SK-N-SH treated with all-trans-retinoic acid at 6 μM for 48 hours (cell line): ENCODE data around the gene CD163L1.

Experiments used
- ARNTL ChIP-seq: fragments of 450-650 bp; formaldehyde crosslinking; IDR thresholded peaks from 2 replicates; pipeline ENCODE4 v1.5.0; 2020; ENCODE audit warnings: low read depth, mild to moderate bottlenecking, moderate library complexity, borderline replicate concordance
- PATZ1 ChIP-seq: fragments of 250-450 bp; sonication (Bioruptor Pico); IDR thresholded peaks from 2 replicates; pipeline ENCODE4 v1.8.0; 2020; ENCODE audit warnings: mild to moderate bottlenecking, moderate library complexity, borderline replicate concordance
- RARB ChIP-seq: fragments of 250-450 bp; sonication (Bioruptor Pico); IDR thresholded peaks from 2 replicates; pipeline ENCODE4 v1.8.0; 2021; ENCODE audit warnings: mild to moderate bottlenecking, moderate library complexity
- ZC3H10 ChIP-seq: fragments of 250-450 bp; sonication (Bioruptor Pico); IDR thresholded peaks from 2 replicates; pipeline ENCODE4 v1.5.1; 2021; ENCODE audit warnings: mild to moderate bottlenecking, moderate library complexity
- ZFP3 ChIP-seq: fragments of 250-450 bp; sonication (Bioruptor Pico); IDR thresholded peaks from 2 replicates; pipeline ENCODE4 v1.5.0; 2020; ENCODE audit warnings: mild to moderate bottlenecking, moderate library complexity

- TF ChIP-seq ZFP3: no peak
- no peak for TF ChIP-seq RARB (CRISPR knock-in tag)
- TF ChIP-seq PATZ1 (CRISPR knock-in tag): no peak
- TF ChIP-seq ZC3H10 (CRISPR knock-in tag): no peak
- no peak for TF ChIP-seq ARNTL (CRISPR knock-in tag)
These were observed 16.0 kb upstream of the CD163L1 start for GRCh38 chr12:7459973-7460372.
